HG02678 (cell line): ENCODE data around the gene NR3C2.
"Not testable (repeated sequence)": the region's sequence is repeated elsewhere in the genome, so short reads cannot be mapped to it uniquely, and the experiment has no call there.

Source experiments
- ATAC-seq: cut with Tn5 transposase; IDR thresholded peaks from one replicate; pipeline ENCODE4 v1.9.1; 2021; ENCODE audit warnings: mild to moderate bottlenecking, moderate library complexity; ENCODE audit not compliant: unreplicated experiment

Gene NR3C2

GRCh38 chr4:148373093-148373492, 69.1 kb downstream of the NR3C2 start:
- ATAC-seq, result no peak

DNA sequence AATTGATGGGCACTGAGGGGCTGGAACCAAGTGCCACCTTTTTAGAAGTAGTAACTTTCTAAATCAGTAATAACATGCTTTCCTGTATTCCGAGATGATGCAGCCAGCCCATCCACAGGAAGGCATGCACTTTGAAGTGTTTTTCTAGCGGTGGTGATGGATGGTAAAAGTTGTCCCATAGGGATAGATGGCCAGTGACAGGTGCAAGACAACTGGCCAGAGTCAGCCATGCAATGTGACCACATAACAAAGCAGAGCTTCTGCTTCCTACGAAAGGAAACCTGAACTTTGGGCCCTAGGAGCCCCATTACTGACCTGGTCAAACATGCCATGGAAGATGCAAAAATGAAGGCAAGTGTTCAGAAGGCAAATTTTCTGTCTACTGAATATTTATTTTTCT, 72.3 kb downstream of the NR3C2 start:
- ATAC-seq, result no peak

- no peak for ATAC-seq
Measured at GRCh38 chr4:148367756-148368155, 74.5 kb downstream of the NR3C2 start.

- no peak for ATAC-seq
Measured at GRCh38 chr4:148366251-148366650, 76.0 kb downstream of the NR3C2 start.

GRCh38 chr4:148364525-148364924, 77.7 kb downstream of the NR3C2 start:
- no peak for ATAC-seq

DNA sequence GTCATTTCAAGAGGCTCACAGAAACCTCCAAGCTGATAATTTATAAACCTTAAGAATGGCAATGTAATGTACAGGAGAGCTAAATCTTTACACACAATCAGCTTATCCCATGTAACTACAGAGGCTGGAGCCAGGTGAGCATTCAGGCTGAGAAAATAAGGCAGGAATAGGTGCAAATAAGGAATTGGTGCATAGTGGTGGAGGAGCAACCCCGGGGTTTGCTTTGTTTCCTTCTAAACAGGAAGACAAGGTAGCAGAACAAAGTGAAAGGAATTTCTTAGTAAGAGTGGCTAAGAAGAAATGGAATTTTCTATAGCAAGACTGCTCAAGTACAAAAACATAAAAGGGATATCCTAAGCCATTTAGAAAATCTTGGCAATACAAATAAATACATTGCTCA, 82.4 kb downstream of the NR3C2 start:
- no peak for ATAC-seq

DNA sequence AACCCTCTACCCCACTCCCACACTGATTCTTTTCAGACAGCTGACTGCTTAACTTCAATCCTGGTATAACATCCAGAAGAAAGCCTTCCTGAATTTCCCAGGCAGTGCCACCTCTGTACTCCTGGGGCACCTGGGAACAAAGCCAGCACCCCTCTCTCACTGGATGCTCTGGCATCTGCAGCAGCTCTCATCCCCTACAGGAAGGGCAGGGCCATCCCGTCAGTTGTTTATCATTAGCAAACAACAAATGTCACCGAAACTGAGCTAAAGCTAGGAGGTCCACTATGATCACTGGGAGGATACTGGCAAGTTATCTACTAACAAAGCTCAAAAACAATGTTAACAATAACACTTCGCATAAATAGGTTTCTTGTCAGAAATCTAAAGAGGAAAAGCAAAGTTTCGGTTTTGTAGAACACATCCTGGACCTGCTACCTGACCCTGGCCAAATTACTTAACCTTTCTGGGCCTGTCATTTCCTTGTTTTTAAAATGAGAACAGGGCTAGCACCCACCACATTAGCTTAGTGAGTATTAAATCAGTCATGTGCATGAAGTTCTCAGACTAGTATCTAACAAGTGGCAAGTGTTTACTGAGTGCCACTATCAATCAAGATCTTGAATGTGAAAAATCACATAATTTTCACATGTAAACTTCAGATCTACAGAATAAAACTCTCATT, 86.6 kb downstream of the NR3C2 start:
- no peak for ATAC-seq

DNA sequence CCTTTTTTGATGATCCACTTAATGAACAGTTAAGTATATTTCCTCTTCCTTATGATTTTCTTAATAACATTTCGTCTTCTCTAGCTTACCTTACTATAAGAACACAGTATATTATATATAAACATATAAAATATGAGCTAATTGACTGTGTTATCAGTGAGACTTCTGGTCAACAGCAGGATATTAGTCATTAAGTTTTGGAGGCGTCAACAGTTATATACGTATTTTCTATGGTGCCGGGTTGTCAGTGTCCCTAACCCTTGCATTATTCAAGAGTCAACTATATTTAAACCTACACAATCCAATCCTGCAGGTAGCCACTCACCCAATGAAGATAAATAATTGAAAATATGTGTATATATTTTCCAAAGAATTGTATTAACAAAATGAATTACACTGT, 88.0 kb downstream of the NR3C2 start:
- ATAC-seq, result no peak

DNA sequence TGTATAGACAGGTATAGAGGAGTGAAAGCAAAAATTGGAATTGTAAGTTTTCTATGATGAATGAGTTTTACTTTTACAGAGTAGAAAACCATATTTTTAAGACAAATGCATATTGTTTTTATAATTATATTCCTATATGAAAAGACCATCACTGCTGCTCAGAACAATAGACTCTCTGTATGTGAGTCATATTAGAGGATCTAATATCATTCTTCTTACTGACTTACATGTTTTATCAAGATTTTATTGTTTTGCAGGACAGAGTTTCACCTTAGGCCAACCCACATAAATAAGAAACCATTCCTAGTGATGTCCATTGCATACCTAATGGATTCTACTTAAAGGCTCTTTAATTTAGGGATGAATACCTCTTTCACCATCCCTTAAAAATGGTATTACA, 88.6 kb downstream of the NR3C2 start:
- no peak for ATAC-seq

- no peak for ATAC-seq
Measured at GRCh38 chr4:148349153-148349552, 93.1 kb downstream of the NR3C2 start.

DNA sequence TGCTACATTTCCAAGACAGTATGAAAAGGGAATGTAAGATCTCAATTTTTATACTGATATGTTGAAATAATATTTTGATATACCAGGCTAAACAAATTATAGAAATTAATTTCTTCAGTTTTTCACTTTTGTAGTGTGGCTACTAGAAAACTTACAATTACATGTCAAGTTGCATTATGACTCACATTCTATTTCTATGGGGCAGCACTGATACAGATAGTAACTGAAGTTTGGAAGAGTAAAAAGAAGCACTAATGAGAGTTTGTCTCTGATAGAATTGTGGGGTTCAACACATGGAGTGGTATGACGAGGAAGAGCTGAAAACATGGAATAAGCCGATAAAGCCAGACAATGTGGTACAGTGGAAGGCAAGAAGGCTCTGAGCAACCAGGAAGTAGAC, 95.6 kb downstream of the NR3C2 start:
- no peak for ATAC-seq

- no peak for ATAC-seq
Measured at GRCh38 chr4:148345509-148345908, 96.7 kb downstream of the NR3C2 start.

- no peak for ATAC-seq
Measured at GRCh38 chr4:148344941-148345340, 97.3 kb downstream of the NR3C2 start.

DNA sequence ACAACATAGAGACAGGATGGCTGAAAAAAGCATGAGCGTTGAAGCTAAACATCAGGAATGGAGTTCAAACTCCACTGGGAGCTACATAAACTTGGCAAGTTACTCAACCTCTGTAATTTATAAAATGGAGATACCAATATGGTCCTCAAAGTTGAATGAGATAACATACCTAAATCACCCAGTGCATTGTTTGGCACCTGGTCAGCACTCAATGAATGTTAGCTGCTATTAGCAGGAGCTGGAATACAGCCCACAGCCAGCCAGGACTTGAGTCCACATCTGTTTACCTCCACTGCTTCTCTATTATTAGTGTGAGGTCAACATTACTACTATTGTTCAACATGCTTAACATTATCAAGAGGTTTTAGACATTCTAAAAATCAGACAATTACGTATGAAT, 97.9 kb downstream of the NR3C2 start:
- ATAC-seq, result no peak

GRCh38 chr4:148341980-148342800, 100.0 kb downstream of the NR3C2 start:
- ATAC-seq, result no peak

DNA sequence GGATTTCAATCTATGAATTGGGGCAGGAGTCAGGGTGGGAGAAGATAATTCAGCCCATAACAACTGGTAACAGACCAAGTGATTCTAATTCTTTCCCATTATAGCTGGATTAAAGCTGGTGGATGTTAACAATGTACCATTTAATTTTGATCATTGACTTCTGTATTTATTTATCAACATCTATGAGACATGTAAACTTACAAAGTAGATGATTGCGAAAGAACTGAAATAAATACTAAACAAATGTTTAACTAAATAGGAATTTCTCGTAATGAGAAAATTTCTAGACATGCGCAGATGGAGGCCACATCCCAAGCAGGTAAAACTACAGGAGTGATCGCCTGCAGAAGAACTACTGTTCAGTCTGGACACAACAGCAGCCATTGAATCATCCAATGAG, 107.1 kb downstream of the NR3C2 start:
- ATAC-seq, result no peak

DNA sequence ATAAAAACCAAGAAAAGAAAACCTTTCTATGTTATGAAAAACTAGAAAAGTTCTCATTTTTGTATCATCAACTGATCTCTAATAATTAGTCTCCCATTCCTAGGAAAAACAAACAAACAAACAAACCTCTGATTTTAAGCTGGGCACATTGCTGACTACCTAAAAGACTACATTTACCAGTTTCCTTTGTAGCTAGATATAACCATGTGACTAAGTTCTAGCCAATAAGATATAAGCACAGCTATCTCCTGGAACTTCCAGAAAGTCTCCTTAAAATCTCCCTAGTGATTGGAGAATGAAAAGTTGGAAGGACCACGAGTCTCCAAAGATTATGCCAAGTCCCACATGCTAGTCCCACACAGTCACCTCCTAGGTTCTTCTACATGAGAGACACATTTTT, 108.9 kb downstream of the NR3C2 start:
- ATAC-seq, result no peak

DNA sequence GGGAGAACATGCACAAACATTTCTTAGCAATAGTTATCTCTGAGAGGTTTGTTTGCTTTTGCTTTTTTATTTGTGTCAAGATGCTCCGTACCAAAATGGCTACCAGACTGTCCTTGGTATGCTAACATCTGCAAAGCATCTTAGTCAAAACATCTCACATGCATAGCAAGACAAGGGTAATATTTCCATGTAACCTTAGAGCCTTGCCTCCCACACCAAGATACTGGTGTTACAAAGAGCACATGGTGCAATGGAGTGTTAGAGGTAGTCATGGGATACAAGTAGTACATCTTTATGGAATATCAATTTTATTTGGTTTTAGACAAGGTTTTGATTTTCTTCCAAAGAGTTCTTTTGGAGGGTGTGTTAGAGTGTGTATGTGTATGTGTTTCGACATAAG, 109.7 kb downstream of the NR3C2 start:
- ATAC-seq, result no peak

GRCh38 chr4:148330724-148331123, 111.5 kb downstream of the NR3C2 start:
- no peak for ATAC-seq

- ATAC-seq, result no peak
Measured at GRCh38 chr4:148330161-148330560, 112.1 kb downstream of the NR3C2 start.

DNA sequence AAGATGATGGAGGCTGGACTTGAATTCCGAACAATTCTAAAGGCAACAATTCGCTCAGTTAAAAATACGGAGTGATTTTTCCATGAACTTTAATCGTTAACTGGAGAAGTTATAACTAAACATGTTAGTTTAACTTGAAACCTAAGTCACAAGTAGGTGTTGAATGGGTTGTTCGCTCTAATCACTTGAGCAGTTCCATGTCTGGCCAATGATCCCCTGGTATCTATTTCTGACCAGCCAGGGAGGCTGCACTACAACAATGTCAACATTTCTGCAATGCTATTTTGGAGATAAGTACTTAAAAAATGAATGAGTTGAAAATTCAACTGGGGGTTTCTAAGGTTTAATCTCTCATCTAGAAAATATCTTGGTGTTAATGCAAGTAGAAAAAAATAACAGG, 112.5 kb downstream of the NR3C2 start:
- no peak for ATAC-seq

DNA sequence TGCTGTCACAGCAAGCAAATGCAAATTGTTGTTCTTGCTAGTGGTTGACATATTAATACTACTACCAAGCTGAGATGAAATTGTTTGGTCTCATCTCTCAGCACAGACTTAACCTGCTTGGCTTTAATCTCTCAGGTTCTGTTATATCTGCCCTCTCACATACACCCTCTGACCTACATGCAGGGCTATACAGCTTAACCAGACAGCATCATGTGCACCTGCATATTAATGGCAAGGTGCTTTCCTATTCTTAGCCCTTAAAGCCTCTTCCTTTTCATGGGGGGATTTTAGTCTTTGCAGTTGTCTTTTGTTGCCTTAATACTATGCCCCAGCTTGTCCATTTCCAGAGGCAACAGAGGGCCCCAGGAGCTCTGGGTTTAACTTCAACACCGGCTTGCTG, 114.5 kb downstream of the NR3C2 start:
- no peak for ATAC-seq

DNA sequence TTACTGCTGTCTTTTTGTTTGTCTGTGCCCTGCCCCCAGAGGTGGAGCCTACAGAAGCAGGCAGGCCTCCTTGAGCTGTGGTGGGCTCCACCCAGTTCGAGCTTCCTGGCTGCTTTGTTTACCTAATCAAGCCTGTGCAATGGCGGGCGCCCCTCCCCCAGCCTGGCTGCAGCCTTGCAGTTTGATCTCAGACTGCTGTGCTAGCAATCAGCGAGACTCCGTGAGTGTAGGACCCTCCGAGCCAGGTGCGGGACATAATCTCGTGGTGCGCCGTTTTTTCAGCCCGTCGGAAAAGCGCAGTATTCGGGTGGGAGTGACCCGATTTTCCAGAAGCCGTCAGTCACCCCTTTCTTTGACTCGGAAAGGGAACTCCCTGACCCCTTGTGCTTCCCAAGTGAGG, 118.9 kb downstream of the NR3C2 start:
- not testable (repeated sequence) for ATAC-seq
